HCT116 (cell line): Measurements from ENCODE around the gene KLHL10. TPM values are rescaled to one million over a fixed set of nuclear protein-coding genes. Genes with fewer than 3 reads are reported as not detected.

Experiments used
- ATAC-seq: fragments of 200-7000 bp; cut with Tn5 transposase; 2 replicates; pipeline ENCODE4 v1.9.1; 2020; ENCODE audit warnings: mild to moderate bottlenecking, moderate library complexity
- BruUV-seq: library from RNA; stranded (reverse); fragments of 400-500 nt; replicated peaks from 2 replicates; lab custom pipeline; 2021; lab: Mats Ljungman, UMichigan
- CTCF ChIA-PET: fragments of 300-600 bp; sonication (Branson Sonifier 250); formaldehyde crosslinking; loops from one replicate; lab custom pipeline; 2021; ENCODE audit warnings: antibody characterized with exemption; lab: Charles Lee
- POLR2A ChIA-PET: fragments of 300-600, 350-600 bp; sonication (Branson Sonifier 250); formaldehyde crosslinking; loops from one replicate; lab custom pipeline; 2021; ENCODE audit warnings: antibody characterized with exemption; lab: Charles Lee
- RAD21 ChIA-PET, 2 experiments: fragments of 300-600 bp; sonication (Branson Sonifier 250); formaldehyde crosslinking; loops; one replicate each; lab custom pipeline; 2023; ENCODE audit warnings: low total read pairs in 2 of 2; ENCODE audit not compliant: uncharacterized antibody in 2 of 2, unreplicated experiment in 2 of 2, low non-redundant PET in 1 of 2; lab: Charles Lee
- DNase-seq: peaks from one replicate; pipeline ENCODE4 v3.0.0-alpha.2; 2010; ENCODE audit warnings: low read depth, low spot score
- H2AFZ ChIP-seq: fragments of 200-600 bp; shearing (Covaris generic), sonication (generic); 2 replicates; pipeline ENCODE4 v1.6.1; 2017; ENCODE audit warnings: low read depth, mixed run types, mixed read lengths, antibody characterized with exemption, low read length; ENCODE audit not compliant: poor library complexity, severe bottlenecking
- H3K27ac ChIP-seq: 2 replicates; pipeline ENCODE4 v1.5.1; 2012; ENCODE audit warnings: low read depth, low read length
- H3K27me3 ChIP-seq: fragments of 200-600 bp; sonication (generic); 2 replicates; pipeline ENCODE4 v1.6.1; 2016; ENCODE audit warnings: mixed run types, low read length, mixed read lengths; ENCODE audit not compliant: insufficient read depth
- H3K36me3 ChIP-seq, 2 experiments: fragments of 200-500 bp in 1 of 2; fragments of 200-600 bp in 1 of 2; sonication (Bioruptor generic) in 1 of 2; sonication (generic) in 1 of 2; 2 replicates each; pipeline versions ENCODE4 v1.5.1 to v1.6.1; 2014 to 2016; ENCODE audit warnings: low read length in 2 of 2, inconsistent platforms in 1 of 2, mixed read lengths in 1 of 2, mixed run types in 1 of 2; ENCODE audit not compliant: insufficient read depth in 2 of 2, control insufficient read depth in 1 of 2
- H3K4me1 ChIP-seq, 2 experiments: fragments of 200-600 bp in 1 of 2; sonication (generic) in 1 of 2; 2 replicates each; pipeline versions ENCODE4 v1.5.1 to v1.6.1; 2012 to 2017; ENCODE audit warnings: low read length in 2 of 2, inconsistent platforms in 1 of 2, mild to moderate bottlenecking in 1 of 2, mixed read lengths in 1 of 2, mixed run types in 1 of 2, moderate library complexity in 1 of 2; ENCODE audit not compliant: insufficient read depth in 2 of 2, control insufficient read depth in 1 of 2
- H3K4me2 ChIP-seq: fragments of 200-600 bp; sonication (generic); 2 replicates; pipeline ENCODE4 v1.6.1; 2017; ENCODE audit warnings: mixed run types, low read length, mixed read lengths
- H3K4me3 ChIP-seq, 2 experiments: fragments of 200-600 bp in 1 of 2; sonication (generic) in 1 of 2; replicated peaks in 1 of 2; 2 replicates each; pipeline ENCODE4 v1.5.1; 2011 to 2016; ENCODE audit warnings: low read length in 2 of 2, control low read depth in 1 of 2, low read depth in 1 of 2, mild to moderate bottlenecking in 1 of 2, mixed read lengths in 1 of 2, mixed run types in 1 of 2
- H3K79me2 ChIP-seq: fragments of 200-600 bp; sonication (generic); 2 replicates; pipeline ENCODE4 v1.6.1; 2017; ENCODE audit warnings: mild to moderate bottlenecking, mixed run types, low read length, moderate library complexity, mixed read lengths; ENCODE audit not compliant: insufficient read depth
- H3K9ac ChIP-seq: fragments of 200-600 bp; sonication (generic); 2 replicates; pipeline ENCODE4 v1.6.1; 2016; ENCODE audit warnings: low read length, mixed read lengths
- H3K9me2 ChIP-seq: fragments of 200-600 bp; sonication (generic), shearing (Covaris generic); 2 replicates; pipeline ENCODE4 v1.6.1; 2017; ENCODE audit warnings: mixed run types, mild to moderate bottlenecking, moderate library complexity; ENCODE audit not compliant: insufficient read depth
- H3K9me3 ChIP-seq, 2 experiments: fragments of 200-500 bp in 1 of 2; fragments of 200-600 bp in 1 of 2; sonication (Bioruptor generic) in 1 of 2; sonication (generic) in 1 of 2; 2 replicates each; pipeline ENCODE4 v1.6.1; 2014 to 2017; ENCODE audit warnings: low read length in 2 of 2, mixed read lengths in 2 of 2, inconsistent platforms in 1 of 2, low read depth in 1 of 2, mild to moderate bottlenecking in 1 of 2, mixed run types in 1 of 2, moderate library complexity in 1 of 2; ENCODE audit not compliant: control insufficient read depth in 1 of 2, insufficient read depth in 1 of 2
- H4K20me1 ChIP-seq: fragments of 200-600 bp; sonication (generic), shearing (Covaris generic); 2 replicates; pipeline ENCODE4 v1.6.1; 2017; ENCODE audit warnings: mixed run types, mild to moderate bottlenecking, moderate library complexity; ENCODE audit not compliant: insufficient read depth
- CEBPB ChIP-seq: IDR thresholded peaks from 2 replicates; pipeline ENCODE4 v1.6.1; 2012; ENCODE audit warnings: low read depth
- JUND ChIP-seq: IDR thresholded peaks from 2 replicates; pipeline ENCODE4 v1.6.1; 2012
- POLR2A ChIP-seq: IDR thresholded peaks from 2 replicates; pipeline ENCODE4 v1.7.0; 2011; ENCODE audit warnings: borderline replicate concordance; ENCODE audit not compliant: insufficient read depth, insufficient read length; ENCODE audit errors: extremely low read depth
- POLR2AphosphoS5 ChIP-seq: IDR thresholded peaks from 2 replicates; pipeline ENCODE4 v1.6.1; 2011; ENCODE audit warnings: mild to moderate bottlenecking, low read depth, low read length, moderate library complexity
- SP1 ChIP-seq: IDR thresholded peaks from 2 replicates; pipeline ENCODE4 v1.6.1; 2012; ENCODE audit warnings: low read depth
- YY1 ChIP-seq: IDR thresholded peaks from 2 replicates; pipeline ENCODE4 v1.6.1; 2011; ENCODE audit warnings: low read length, low read depth, moderate library complexity, mild to moderate bottlenecking; ENCODE audit not compliant: insufficient replicate concordance; ENCODE audit errors: extremely low read depth
- ZFX ChIP-seq: fragments of 450-650 bp; IDR thresholded peaks from 2 replicates; pipeline ENCODE4 v1.6.1; 2017
- intact Hi-C: fragments of 100-400 bp; cut with micrococcal nuclease; formaldehyde crosslinking; loops from 2 replicates; pipeline ENCODE4 v1.10.0; 2022
- total RNA-seq: library from RNA; stranded (reverse); gene quantifications from one replicate; pipeline ENCODE4 v1.2.1, GENCODE V29; 2021; ENCODE audit not compliant: unreplicated experiment
- TF ChIP-seq, protein P1 (sequence below): IDR thresholded peaks from 2 replicates; pipeline ENCODE4 v1.6.1; 2011; ENCODE audit warnings: mild to moderate bottlenecking, low read length, moderate library complexity; ENCODE audit not compliant: insufficient replicate concordance; ENCODE audit errors: extremely low read depth

Gene KLHL10
- total RNA-seq, 1 experiment from 2014 or later = not detected

DNA sequence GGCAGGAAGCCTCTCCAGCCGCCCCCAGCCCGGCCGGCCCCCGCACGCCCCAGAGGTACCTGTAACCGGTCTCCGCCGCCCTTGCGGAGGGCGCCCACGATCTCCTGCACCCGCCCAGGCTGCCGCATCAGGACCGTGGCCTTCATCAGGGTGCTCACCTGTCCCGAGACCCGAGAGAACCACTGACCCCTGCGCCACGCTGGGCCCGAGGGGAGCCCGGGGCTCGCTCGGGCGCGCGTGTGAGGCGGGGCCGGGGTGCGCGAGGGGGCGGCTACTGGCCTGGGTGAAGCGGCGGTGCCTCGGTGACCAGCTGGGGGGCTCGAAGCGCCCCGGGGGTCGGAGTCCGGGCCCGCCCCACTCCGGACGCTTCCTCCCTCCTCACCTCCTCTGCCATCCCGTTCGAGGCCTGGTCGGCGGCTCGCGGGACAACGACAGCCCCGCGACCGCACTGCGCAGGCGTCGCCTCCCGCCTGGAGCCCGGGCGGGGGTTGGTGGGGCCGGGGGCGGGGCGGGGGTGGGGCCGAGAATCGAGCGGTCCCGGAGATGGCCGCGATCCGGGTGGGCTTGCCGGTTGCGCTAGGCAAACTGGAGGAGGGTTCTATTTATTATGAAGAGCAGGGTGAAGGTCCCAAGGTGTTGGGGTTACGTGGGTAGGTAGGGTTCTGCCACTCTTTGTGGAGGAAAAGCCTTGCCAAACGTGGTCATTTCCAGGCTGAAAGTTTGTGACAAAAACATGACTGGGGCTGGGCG, 1.6 kb upstream of the KLHL10 start, which contains the start of gene NT5C3B:
TSS of gene NT5C3B (minus strand) at position 433 of the 750 bp plus-strand sequence. CDS start at position 394, 39 bp downstream.
- POLR2A ChIA-PET = no interaction called here
- H2AFZ ChIP-seq = peak within 1 kb of the TSS; percentile 76
- H3K9ac ChIP-seq = peak within 1 kb of the TSS; percentile 80
- H3K9me3 ChIP-seq = no peaks in the 10 kb centered on the region
- no peaks in the 10 kb centered on the region for H3K9me2 ChIP-seq
- H3K27ac ChIP-seq = peak within 1 kb of the TSS; percentile 74; the same call in 1 of the 2 replicates
- DNase-seq = peak; percentile 7
- intact Hi-C loops = no loop called here
- RAD21 ChIA-PET = no interaction called here
- peaks cover 4 to 15% of the 10 kb centered on the region in 2 experiments; a peak in 3 of 4 replicates for H3K4me1 ChIP-seq
- peak within 1 kb of the TSS; percentile 81 for H3K4me2 ChIP-seq
- H3K79me2 ChIP-seq = peaks cover 22% of the 10 kb centered on the region
- peak; percentile 91 for TF ChIP-seq ZFX
- peak; percentile 10 for TF ChIP-seq YY1
- TF ChIP-seq POLR2A = peak; percentile 68
- TF ChIP-seq CEBPB = no peak
- TF ChIP-seq JUND = no peak
- TF ChIP-seq, protein P1, sequence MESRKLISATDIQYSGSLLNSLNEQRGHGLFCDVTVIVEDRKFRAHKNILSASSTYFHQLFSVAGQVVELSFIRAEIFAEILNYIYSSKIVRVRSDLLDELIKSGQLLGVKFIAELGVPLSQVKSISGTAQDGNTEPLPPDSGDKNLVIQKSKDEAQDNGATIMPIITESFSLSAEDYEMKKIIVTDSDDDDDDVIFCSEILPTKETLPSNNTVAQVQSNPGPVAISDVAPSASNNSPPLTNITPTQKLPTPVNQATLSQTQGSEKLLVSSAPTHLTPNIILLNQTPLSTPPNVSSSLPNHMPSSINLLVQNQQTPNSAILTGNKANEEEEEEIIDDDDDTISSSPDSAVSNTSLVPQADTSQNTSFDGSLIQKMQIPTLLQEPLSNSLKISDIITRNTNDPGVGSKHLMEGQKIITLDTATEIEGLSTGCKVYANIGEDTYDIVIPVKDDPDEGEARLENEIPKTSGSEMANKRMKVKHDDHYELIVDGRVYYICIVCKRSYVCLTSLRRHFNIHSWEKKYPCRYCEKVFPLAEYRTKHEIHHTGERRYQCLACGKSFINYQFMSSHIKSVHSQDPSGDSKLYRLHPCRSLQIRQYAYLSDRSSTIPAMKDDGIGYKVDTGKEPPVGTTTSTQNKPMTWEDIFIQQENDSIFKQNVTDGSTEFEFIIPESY = no peak
- no peak for TF ChIP-seq SP1
- TF ChIP-seq POLR2AphosphoS5 = peak; percentile 89
- no TSS peak for BruUV-seq
- peak within 1 kb of the TSS; percentile 78 to 86 for H3K4me3 ChIP-seq
- no peaks in the 10 kb centered on the region for H3K27me3 ChIP-seq
- peaks cover 12 to 17% of the 10 kb centered on the region in 2 experiments; a peak in 2 of 4 replicates for H3K36me3 ChIP-seq
- ATAC-seq = peak; percentile 89
- CTCF ChIA-PET = no interaction called here
- no peaks in the 10 kb centered on the region for H4K20me1 ChIP-seq
